NB4 (cell line): ENCODE results near the gene ZNF865.

Experiments
- DNase-seq: peaks from one replicate; pipeline ENCODE4 v3.0.0; 2010; ENCODE audit warnings: low read depth
- H3K4me3 ChIP-seq: one replicate; pipeline ENCODE4 v1.5.1; 2011; ENCODE audit warnings: mild to moderate bottlenecking, low read depth, low read length, moderate library complexity
- MYC ChIP-seq: IDR thresholded peaks from 2 replicates; pipeline ENCODE4 v1.6.1; 2011; ENCODE audit warnings: low read depth, low read length
- POLR2A ChIP-seq: IDR thresholded peaks from 2 replicates; pipeline ENCODE4 v1.6.1; 2011; ENCODE audit warnings: mild to moderate bottlenecking; ENCODE audit not compliant: insufficient read length; ENCODE audit errors: extremely low read depth
- TF ChIP-seq, protein P1 (sequence below): IDR thresholded peaks from one replicate; pipeline ENCODE4 v1.5.1; 2012; ENCODE audit warnings: low read depth, low read length
- TF ChIP-seq, protein P2 (sequence below): IDR thresholded peaks from 2 replicates; pipeline ENCODE4 v1.6.1; 2011; ENCODE audit warnings: low read depth, low read length

ZNF865 gene

DNA sequence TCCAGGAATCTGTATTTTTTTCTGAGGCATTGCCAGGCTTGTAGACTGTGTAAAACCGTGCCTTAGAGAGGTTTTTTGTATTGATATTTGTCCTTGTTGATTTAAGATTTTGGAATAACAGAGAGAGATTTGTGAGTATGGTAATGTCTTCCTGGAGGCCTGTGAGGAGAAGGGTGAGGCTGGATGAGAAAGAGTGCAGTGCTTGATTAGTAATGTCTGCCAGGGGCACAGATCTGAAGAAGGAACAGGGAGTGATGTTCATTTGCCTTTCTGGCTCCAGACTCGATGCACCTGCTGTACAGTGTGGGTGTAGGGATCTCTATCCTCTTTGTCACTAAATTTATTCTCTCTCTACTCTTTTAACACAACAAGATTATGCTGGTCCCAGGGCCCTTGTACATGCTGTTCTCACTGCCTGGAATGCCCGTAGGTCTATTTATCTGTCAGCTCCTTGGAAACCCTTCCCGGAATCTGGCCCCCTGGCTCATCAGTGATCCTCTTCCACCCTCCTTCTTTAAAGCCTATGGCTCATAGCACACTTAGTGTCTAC lies 10.4 kb upstream of the ZNF865 start:
- no peak for DNase-seq
- TF ChIP-seq POLR2A (no peak), MYC (no peak)
- TF ChIP-seq, protein P1, sequence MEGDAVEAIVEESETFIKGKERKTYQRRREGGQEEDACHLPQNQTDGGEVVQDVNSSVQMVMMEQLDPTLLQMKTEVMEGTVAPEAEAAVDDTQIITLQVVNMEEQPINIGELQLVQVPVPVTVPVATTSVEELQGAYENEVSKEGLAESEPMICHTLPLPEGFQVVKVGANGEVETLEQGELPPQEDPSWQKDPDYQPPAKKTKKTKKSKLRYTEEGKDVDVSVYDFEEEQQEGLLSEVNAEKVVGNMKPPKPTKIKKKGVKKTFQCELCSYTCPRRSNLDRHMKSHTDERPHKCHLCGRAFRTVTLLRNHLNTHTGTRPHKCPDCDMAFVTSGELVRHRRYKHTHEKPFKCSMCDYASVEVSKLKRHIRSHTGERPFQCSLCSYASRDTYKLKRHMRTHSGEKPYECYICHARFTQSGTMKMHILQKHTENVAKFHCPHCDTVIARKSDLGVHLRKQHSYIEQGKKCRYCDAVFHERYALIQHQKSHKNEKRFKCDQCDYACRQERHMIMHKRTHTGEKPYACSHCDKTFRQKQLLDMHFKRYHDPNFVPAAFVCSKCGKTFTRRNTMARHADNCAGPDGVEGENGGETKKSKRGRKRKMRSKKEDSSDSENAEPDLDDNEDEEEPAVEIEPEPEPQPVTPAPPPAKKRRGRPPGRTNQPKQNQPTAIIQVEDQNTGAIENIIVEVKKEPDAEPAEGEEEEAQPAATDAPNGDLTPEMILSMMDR = no peak
- TF ChIP-seq, protein P2, sequence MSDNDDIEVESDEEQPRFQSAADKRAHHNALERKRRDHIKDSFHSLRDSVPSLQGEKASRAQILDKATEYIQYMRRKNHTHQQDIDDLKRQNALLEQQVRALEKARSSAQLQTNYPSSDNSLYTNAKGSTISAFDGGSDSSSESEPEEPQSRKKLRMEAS = no peak
- no peak overlapping the region for H3K4me3 ChIP-seq

DNA sequence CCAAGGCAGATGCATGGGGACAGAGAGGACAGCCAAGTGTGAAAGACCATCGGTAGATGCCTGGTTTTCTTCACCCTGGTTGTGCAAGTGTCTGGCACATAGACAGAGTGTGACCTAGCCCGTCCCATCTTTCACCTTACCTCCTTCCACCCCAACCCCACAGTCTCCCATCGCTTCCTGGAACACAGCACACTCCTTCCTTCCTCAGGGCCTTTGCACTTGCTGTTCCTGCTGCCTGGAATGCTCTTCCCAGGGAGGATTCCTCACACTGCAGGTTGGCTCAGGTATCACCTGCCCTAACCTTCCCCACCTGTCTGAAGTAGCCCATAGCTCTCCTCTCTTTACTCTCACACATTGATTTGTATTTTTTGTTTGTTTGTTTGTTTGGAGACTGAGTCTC lies 9.1 kb upstream of the ZNF865 start:
- no peak for TF ChIP-seq MYC
- TF ChIP-seq, protein P1 = no peak
- TF ChIP-seq, protein P2 = no peak
- no peak for TF ChIP-seq POLR2A
- no peak for DNase-seq
- H3K4me3 ChIP-seq = no peak overlapping the region

DNA sequence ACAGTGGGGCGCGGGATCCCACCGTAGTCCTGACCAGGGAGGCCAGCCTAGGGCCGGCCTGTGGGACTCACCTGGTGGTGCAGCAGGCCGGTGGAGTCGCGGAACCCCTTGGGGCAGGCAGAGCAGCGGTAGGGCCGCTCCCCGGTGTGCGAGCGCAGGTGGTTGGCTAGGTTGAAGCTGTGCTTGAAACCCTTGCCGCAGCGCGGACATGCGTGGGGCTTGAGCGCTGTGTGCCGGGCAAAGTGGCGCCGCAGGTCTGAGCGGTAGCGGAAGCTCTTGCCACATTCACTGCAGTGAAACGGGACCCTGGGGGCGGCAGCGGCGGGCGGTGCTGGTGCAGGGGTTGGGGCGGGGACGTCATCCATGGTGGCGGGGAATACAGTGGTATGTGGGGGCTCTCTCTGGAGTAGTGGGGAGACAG lies 7.9 kb upstream of the ZNF865 start:
- H3K4me3 ChIP-seq = no peak overlapping the region
- TF ChIP-seq, protein P2 = no peak
- TF ChIP-seq MYC = no peak
- no peak for TF ChIP-seq POLR2A
- TF ChIP-seq, protein P1 = no peak
- no peak for DNase-seq

DNA sequence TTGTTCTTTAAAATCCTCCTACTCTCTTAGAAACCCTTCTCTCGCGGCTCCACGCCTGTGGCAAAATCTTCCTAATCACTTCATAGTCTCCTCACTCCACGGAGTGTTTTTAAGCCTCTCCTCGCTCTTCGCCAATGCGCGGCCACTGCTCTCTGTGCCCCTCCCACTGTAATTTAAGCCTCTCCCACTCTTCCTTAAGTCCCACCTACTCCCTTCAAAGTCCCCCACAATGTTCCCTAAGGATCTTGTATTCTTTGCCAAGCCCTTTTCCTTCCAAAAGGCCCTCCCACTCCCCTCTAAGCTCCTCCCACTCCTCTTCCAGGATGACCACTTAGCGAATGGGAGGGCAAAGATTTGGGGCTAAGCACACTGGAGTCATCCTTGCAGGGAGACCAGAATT lies 7.4 kb upstream of the ZNF865 start:
- TF ChIP-seq, protein P1 = no peak
- TF ChIP-seq, protein P2 = no peak
- no peak for TF ChIP-seq MYC
- TF ChIP-seq POLR2A = no peak
- peak overlapping the region; percentile 32 for H3K4me3 ChIP-seq
- no peak for DNase-seq

DNA sequence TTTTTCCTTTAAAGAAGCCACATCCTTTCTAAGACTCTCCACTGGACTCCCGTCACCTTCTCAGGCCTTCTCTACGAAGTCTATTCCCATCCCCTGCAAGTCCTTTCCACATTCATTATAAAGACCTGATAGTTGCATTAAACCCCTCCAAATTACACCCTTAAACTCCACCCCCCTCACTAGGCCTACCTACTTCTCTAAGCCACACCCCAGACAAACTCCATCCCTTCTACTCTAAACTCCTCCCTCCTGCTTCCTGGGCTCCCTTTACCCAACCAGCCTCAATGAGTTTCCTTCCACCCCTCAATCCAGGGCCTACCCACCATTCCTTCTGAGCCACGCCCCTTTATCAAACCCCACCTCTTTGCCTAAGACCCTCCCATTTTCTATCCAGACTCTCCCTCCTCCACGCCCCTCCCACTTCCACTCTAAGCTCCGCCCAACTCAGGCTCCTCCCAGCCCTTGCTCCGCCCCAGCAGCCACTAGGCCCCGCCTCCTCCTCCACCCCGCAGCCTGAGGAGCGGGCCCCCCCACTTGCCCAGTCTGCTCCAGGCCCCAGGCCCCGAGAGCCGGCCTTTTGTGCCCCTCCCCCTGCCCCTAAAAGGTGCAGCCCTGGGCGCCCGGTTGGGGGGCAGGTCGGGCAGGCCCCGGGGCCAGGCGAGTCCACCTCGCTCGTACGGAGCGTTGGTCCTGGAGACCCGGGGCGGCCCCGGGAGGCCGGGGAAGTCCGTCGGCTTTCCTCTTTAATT lies 6.6 kb upstream of the ZNF865 start:
- TF ChIP-seq MYC = no peak
- TF ChIP-seq POLR2A = no peak
- TF ChIP-seq, protein P1 = no peak
- TF ChIP-seq, protein P2 = no peak; the same call in 1 of the 2 replicates
- DNase-seq = peak; percentile 91
- H3K4me3 ChIP-seq = peak overlapping the region; percentile 50

DNA sequence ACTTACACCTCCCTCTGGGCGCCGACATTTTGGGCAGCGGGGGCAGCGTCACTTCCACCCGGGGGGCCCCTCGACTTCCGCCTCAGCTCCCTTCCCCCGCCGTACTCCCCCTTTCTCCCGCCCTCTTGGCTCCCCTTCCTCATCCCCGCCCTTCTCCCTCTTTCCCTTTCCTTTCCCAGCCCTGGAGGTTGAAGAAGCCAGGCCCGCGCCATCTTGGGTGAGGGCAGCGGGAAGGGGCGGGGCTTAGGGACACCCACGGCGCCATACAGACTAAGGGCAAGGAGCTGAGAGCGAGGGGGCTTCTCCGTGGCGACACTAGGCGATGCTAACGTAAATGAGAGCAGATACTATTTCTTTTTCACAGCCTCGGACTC lies 6.0 kb upstream of the ZNF865 start, which contains the start of gene FIZ1:
TSS of gene FIZ1 (minus strand) at position 50 of the 374 bp plus-strand sequence. CDS start 1,652 bp downstream, outside the sequence.
- TF ChIP-seq MYC (no peak; the same call in 1 of the 2 replicates), POLR2A (no peak)
- TF ChIP-seq, protein P2 = no peak
- peak within 1 kb of the TSS; percentile 67 for H3K4me3 ChIP-seq
- DNase-seq = peak; percentile 96
